Activated T-helper 17 cell treated with anti-CD3 and anti-CD28 coated beads, Interleukin-2, amount 50 U/mL, for 72 hours (primary cell): ENCODE measurements around the gene ROBO1. TPM values are rescaled to one million over a fixed set of nuclear protein-coding genes. Genes with fewer than 3 reads are reported as not detected.
"Not testable (repeated sequence)": the region's sequence is repeated elsewhere in the genome, so short reads cannot be mapped to it uniquely, and the experiment has no call there.

ENCODE experiments used
- ATAC-seq: fragments of 150-1000 bp; cut with Tn5 transposase; replicated peaks from 2 replicates; pipeline ENCODE4 v1.10.0; 2021; ENCODE audit warnings: mild to moderate bottlenecking, moderate library complexity
- H3K27ac Mint-ChIP-seq: one replicate; pipeline ENCODE4 v1.8.0; 2022; ENCODE audit warnings: mixed read lengths
- H3K27me3 Mint-ChIP-seq: one replicate; pipeline ENCODE4 v1.8.0; 2022; ENCODE audit warnings: mixed read lengths
- H3K36me3 Mint-ChIP-seq: one replicate; pipeline ENCODE4 v1.8.0; 2022; ENCODE audit warnings: low read depth, mild to moderate bottlenecking, mixed read lengths
- H3K4me1 Mint-ChIP-seq: one replicate; pipeline ENCODE4 v1.8.0; 2022; ENCODE audit warnings: mixed read lengths
- H3K4me3 Mint-ChIP-seq: one replicate; pipeline ENCODE4 v1.8.0; 2022; ENCODE audit warnings: mild to moderate bottlenecking, mixed read lengths
- H3K9me3 Mint-ChIP-seq: one replicate; pipeline ENCODE4 v1.8.0; 2022; ENCODE audit warnings: mixed read lengths
- total RNA-seq, 2 donors: library from RNA; stranded (reverse); gene quantifications; one replicate each; pipeline ENCODE4 v1.2.3, GENCODE V29; 2022

The ROBO1 gene
- total RNA-seq, 2 donors from 2014 or later = not detected

GRCh38 chr3:78901544-78901943 is 866.3 kb downstream of the ROBO1 start:
- ATAC-seq = no peak
- H3K36me3 Mint-ChIP-seq = no peaks in the 10 kb centered on the region

GRCh38 chr3:78900880-78901279 is 866.9 kb downstream of the ROBO1 start:
- ATAC-seq = no peak
- H3K4me3 Mint-ChIP-seq = no peak overlapping the region

More at GRCh38 chr3:78901544-78901943, 866.3 kb downstream of the ROBO1 start:
- no peaks in the 10 kb centered on the region for H3K4me1 Mint-ChIP-seq
- H3K4me3 Mint-ChIP-seq = no peak overlapping the region
- no peak overlapping the region for H3K27ac Mint-ChIP-seq
- H3K9me3 Mint-ChIP-seq = peaks cover 3% of the 10 kb centered on the region
- no peaks in the 10 kb centered on the region for H3K27me3 Mint-ChIP-seq

GRCh38 chr3:78900426-78900825 is 867.4 kb downstream of the ROBO1 start:
- no peaks in the 10 kb centered on the region for H3K36me3 Mint-ChIP-seq
- no peak overlapping the region for H3K27ac Mint-ChIP-seq
- H3K4me1 Mint-ChIP-seq = no peaks in the 10 kb centered on the region
- H3K9me3 Mint-ChIP-seq = peaks cover 3% of the 10 kb centered on the region
- H3K27me3 Mint-ChIP-seq = no peaks in the 10 kb centered on the region
- H3K4me3 Mint-ChIP-seq = no peak overlapping the region
- ATAC-seq = no peak

More at GRCh38 chr3:78900880-78901279, 866.9 kb downstream of the ROBO1 start:
- Mint-ChIP-seq H3K27me3 (no peaks in the 10 kb centered on the region), H3K9me3 (peaks cover 3% of the 10 kb centered on the region), H3K36me3 (no peaks in the 10 kb centered on the region), H3K4me1 (no peaks in the 10 kb centered on the region), H3K27ac (no peak overlapping the region)

GRCh38 chr3:78895528-78895927 is 872.3 kb downstream of the ROBO1 start:
- Mint-ChIP-seq H3K27me3 (no peaks in the 10 kb centered on the region), H3K27ac (no peak overlapping the region), H3K4me3 (no peak overlapping the region), H3K36me3 (no peaks in the 10 kb centered on the region), H3K4me1 (no peaks in the 10 kb centered on the region), H3K9me3 (peaks cover 16% of the 10 kb centered on the region)
- ATAC-seq = no peak

- H3K27me3 Mint-ChIP-seq = no peaks in the 10 kb centered on the region
- ATAC-seq = no peak
- H3K9me3 Mint-ChIP-seq = peaks cover 19% of the 10 kb centered on the region
- no peaks in the 10 kb centered on the region for H3K4me1 Mint-ChIP-seq
- no peak overlapping the region for H3K4me3 Mint-ChIP-seq
- H3K27ac Mint-ChIP-seq = no peak overlapping the region
- H3K36me3 Mint-ChIP-seq = no peaks in the 10 kb centered on the region
Observed at GRCh38 chr3:78894787-78895186, 873.0 kb downstream of the ROBO1 start.

- H3K27ac Mint-ChIP-seq = no peak overlapping the region
- peaks cover 21% of the 10 kb centered on the region for H3K9me3 Mint-ChIP-seq
- no peaks in the 10 kb centered on the region for H3K4me1 Mint-ChIP-seq
- H3K4me3 Mint-ChIP-seq = no peak overlapping the region
- no peak for ATAC-seq
- no peaks in the 10 kb centered on the region for H3K27me3 Mint-ChIP-seq
- no peaks in the 10 kb centered on the region for H3K36me3 Mint-ChIP-seq
Observed at GRCh38 chr3:78893161-78893560, 874.6 kb downstream of the ROBO1 start.

- Mint-ChIP-seq H3K9me3 (peaks cover 18% of the 10 kb centered on the region), H3K36me3 (no peaks in the 10 kb centered on the region), H3K27ac (no peak overlapping the region), H3K4me3 (no peak overlapping the region), H3K27me3 (no peaks in the 10 kb centered on the region), H3K4me1 (no peaks in the 10 kb centered on the region)
- ATAC-seq = no peak
Observed at GRCh38 chr3:78889348-78889747, 878.5 kb downstream of the ROBO1 start.

GRCh38 chr3:78888635-78889034 is 879.2 kb downstream of the ROBO1 start:
- Mint-ChIP-seq H3K36me3 (no peaks in the 10 kb centered on the region), H3K27ac (no peak overlapping the region), H3K4me1 (no peaks in the 10 kb centered on the region), H3K4me3 (no peak overlapping the region), H3K27me3 (no peaks in the 10 kb centered on the region), H3K9me3 (peaks cover 18% of the 10 kb centered on the region)
- ATAC-seq = no peak

- H3K9me3 Mint-ChIP-seq = peaks cover 18% of the 10 kb centered on the region
- H3K27ac Mint-ChIP-seq = no peak overlapping the region
- no peaks in the 10 kb centered on the region for H3K36me3 Mint-ChIP-seq
- ATAC-seq = no peak
- H3K27me3 Mint-ChIP-seq = no peaks in the 10 kb centered on the region
- H3K4me1 Mint-ChIP-seq = no peaks in the 10 kb centered on the region
- no peak overlapping the region for H3K4me3 Mint-ChIP-seq
Observed at GRCh38 chr3:78887547-78888011, 880.2 kb downstream of the ROBO1 start.

- ATAC-seq = no peak
- Mint-ChIP-seq H3K27me3 (no peaks in the 10 kb centered on the region), H3K36me3 (no peaks in the 10 kb centered on the region), H3K9me3 (peaks cover 18% of the 10 kb centered on the region), H3K4me1 (no peaks in the 10 kb centered on the region), H3K27ac (no peak overlapping the region), H3K4me3 (no peak overlapping the region)
Observed at GRCh38 chr3:78887029-78887428, 880.8 kb downstream of the ROBO1 start.

- H3K4me3 Mint-ChIP-seq, H3K27ac Mint-ChIP-seq, H3K4me1 Mint-ChIP-seq, H3K27me3 Mint-ChIP-seq, ATAC-seq, H3K36me3 Mint-ChIP-seq, H3K9me3 Mint-ChIP-seq: not testable (repeated sequence)
Observed at GRCh38 chr3:78884567-78884966, 883.2 kb downstream of the ROBO1 start.

GRCh38 chr3:78882251-78882650 is 885.5 kb downstream of the ROBO1 start:
- H3K4me1 Mint-ChIP-seq = no peaks in the 10 kb centered on the region
- no peak for ATAC-seq
- H3K27ac Mint-ChIP-seq = no peak overlapping the region
- H3K27me3 Mint-ChIP-seq = no peaks in the 10 kb centered on the region
- H3K4me3 Mint-ChIP-seq = no peak overlapping the region
- peaks cover 2% of the 10 kb centered on the region for H3K9me3 Mint-ChIP-seq
- H3K36me3 Mint-ChIP-seq = no peaks in the 10 kb centered on the region

- H3K4me1 Mint-ChIP-seq = no peaks in the 10 kb centered on the region
- H3K27me3 Mint-ChIP-seq = no peaks in the 10 kb centered on the region
- H3K36me3 Mint-ChIP-seq = no peaks in the 10 kb centered on the region
- H3K4me3 Mint-ChIP-seq = no peak overlapping the region
- no peak overlapping the region for H3K27ac Mint-ChIP-seq
- H3K9me3 Mint-ChIP-seq = peaks cover 3% of the 10 kb centered on the region
- ATAC-seq = no peak
Observed at GRCh38 chr3:78881501-78881900, 886.3 kb downstream of the ROBO1 start.

- Mint-ChIP-seq H3K9me3 (peaks cover 6% of the 10 kb centered on the region), H3K4me3 (no peak overlapping the region), H3K27me3 (no peaks in the 10 kb centered on the region), H3K4me1 (no peaks in the 10 kb centered on the region), H3K36me3 (no peaks in the 10 kb centered on the region), H3K27ac (no peak overlapping the region)
- ATAC-seq = no peak
Observed at GRCh38 chr3:78880603-78881461, 887.0 kb downstream of the ROBO1 start.

GRCh38 chr3:78879295-78879860 is 888.4 kb downstream of the ROBO1 start:
- ATAC-seq = no peak
- no peak overlapping the region for H3K27ac Mint-ChIP-seq
- H3K9me3 Mint-ChIP-seq = peaks cover 9% of the 10 kb centered on the region
- H3K4me3 Mint-ChIP-seq = no peak overlapping the region
- no peaks in the 10 kb centered on the region for H3K36me3 Mint-ChIP-seq
- no peaks in the 10 kb centered on the region for H3K27me3 Mint-ChIP-seq
- H3K4me1 Mint-ChIP-seq = no peaks in the 10 kb centered on the region
